ENCODE data around the gene CRYZL1.

GRCh38 chr21:33666153-33666552 is 24.6 kb upstream of the CRYZL1 start:
- TF ChIP-seq CTCF (IDR thresholded peaks at IDR 0.05 in 4 of 5, conservative IDR thresholded peaks at IDR 0.05 in 1 of 5) (no peak), POLR2A (IDR thresholded peaks at IDR 0.05) (no peak)
